Measurements from ENCODE around the gene RIMS3.
"Not testable (repeated sequence)": the region's sequence is repeated elsewhere in the genome, so short reads cannot be mapped to it uniquely, and the experiment has no call there.

RIMS3 gene

GRCh38 chr1:40588586-40588985 lies 76.9 kb downstream of the RIMS3 start:
- no peak for DNase-seq

GRCh38 chr1:40583980-40584379 lies 81.5 kb downstream of the RIMS3 start:
- no peak for DNase-seq

- no peak for DNase-seq
These were observed 83.4 kb downstream of the RIMS3 start for GRCh38 chr1:40582116-40582515.

GRCh38 chr1:40575336-40575735 lies 90.1 kb downstream of the RIMS3 start:
- no peak for DNase-seq

GRCh38 chr1:40574805-40575204 lies 90.7 kb downstream of the RIMS3 start:
- DNase-seq: not testable (repeated sequence)

All from activated CD4-positive, CD25-positive, alpha-beta regulatory T cell (primary cell).